Stimulated activated CD4-positive, alpha-beta T cell treated with anti-CD3 and anti-CD28 coated beads, TNF-alpha, amount 100 ng/mL, for 48 hours (primary cell): Measurements from ENCODE around the gene TRIM47.
A peak's percentile ranks its signal among the peaks of the same experiment; 100 is the strongest.

ENCODE experiments used
- DNase-seq, 3 donors: peaks; one replicate each; pipeline ENCODE4 v3.0.0-alpha.2; 2020; ENCODE audit warnings: low read depth in 3 of 3

TRIM47 gene

GRCh38 chr17:75847614-75848522, 30.5 kb downstream of the TRIM47 start:
- DNase-seq: no peak

GRCh38 chr17:75846692-75847613, 31.4 kb downstream of the TRIM47 start:
- no peak for DNase-seq

GRCh38 chr17:75845933-75846691, 32.3 kb downstream of the TRIM47 start:
- DNase-seq: no peak

- DNase-seq: peak in 2 of 3 donors; percentile 66 to 67
These were observed 33.2 kb downstream of the TRIM47 start for GRCh38 chr17:75845058-75845711.

- DNase-seq: no peak
These were observed 33.8 kb downstream of the TRIM47 start for GRCh38 chr17:75844530-75845057.

GRCh38 chr17:75843577-75844529, 34.5 kb downstream of the TRIM47 start, which contains the start of gene UNC13D:
Gene UNC13D, minus strand, starts transcription at chr17:75844404. Its CDS starts 67 bp downstream, at chr17:75844337.
- peak in 1 of 3 donors; percentile 49 for DNase-seq

- DNase-seq: no peak
These were observed 35.3 kb downstream of the TRIM47 start for GRCh38 chr17:75842963-75843576.

- no peak for DNase-seq
These were observed 36.0 kb downstream of the TRIM47 start for GRCh38 chr17:75842411-75842810.

- no peak for DNase-seq
These were observed 37.6 kb downstream of the TRIM47 start for GRCh38 chr17:75840799-75841164.

GRCh38 chr17:75839942-75840798, 38.2 kb downstream of the TRIM47 start:
- no peak for DNase-seq

- DNase-seq: no peak
These were observed 40.0 kb downstream of the TRIM47 start for GRCh38 chr17:75838410-75838809.

- DNase-seq: no peak
These were observed 40.5 kb downstream of the TRIM47 start for GRCh38 chr17:75837899-75838298.

GRCh38 chr17:75836605-75837004, 41.8 kb downstream of the TRIM47 start:
- no peak for DNase-seq

GRCh38 chr17:75835654-75835987, 42.8 kb downstream of the TRIM47 start:
- no peak for DNase-seq

- no peak for DNase-seq
These were observed 43.3 kb downstream of the TRIM47 start for GRCh38 chr17:75834928-75835653.

- no peak for DNase-seq
These were observed 44.0 kb downstream of the TRIM47 start for GRCh38 chr17:75834279-75834920.
